HEK293 (cell line): ENCODE results near the gene HERPUD2.

Experiments used
- CTCF ChIA-PET: fragments of 350-600 bp; formaldehyde crosslinking; extraction: SDS; loops from one replicate; lab custom pipeline; 2021; ENCODE audit warnings: antibody characterized with exemption; lab: Yijun Ruan, JAX
- POLR2A ChIA-PET: fragments of 300-600 bp; formaldehyde crosslinking; extraction: SDS; loops from one replicate; lab custom pipeline; 2020; ENCODE audit warnings: antibody characterized with exemption, inconsistent platforms; lab: Yijun Ruan, JAX
- H3K27ac ChIP-seq: fragments of 200-500 bp; sonication (Bioruptor generic); 2 replicates; pipeline ENCODE4 v1.5.1; 2014; ENCODE audit warnings: low read depth, low read length, control low read depth, inconsistent platforms; ENCODE audit errors: extremely low read depth
- H3K36me3 ChIP-seq, 2 experiments: fragments of 200-500 bp in 1 of 2; sonication (Bioruptor generic) in 1 of 2; 1 replicate in 1 of 2; 2 replicates in 1 of 2; pipeline ENCODE4 v1.5.1; 2014 to 2017; ENCODE audit warnings: inconsistent platforms in 2 of 2, low read length in 2 of 2; ENCODE audit not compliant: control insufficient read depth in 2 of 2, insufficient read depth in 1 of 2
- H3K4me1 ChIP-seq: fragments of 200-500 bp; sonication (Bioruptor generic); 2 replicates; pipeline ENCODE4 v1.5.1; 2014; ENCODE audit warnings: mild to moderate bottlenecking, low read length, inconsistent platforms; ENCODE audit not compliant: control insufficient read depth, insufficient read depth
- H3K4me3 ChIP-seq: 2 replicates; pipeline ENCODE4 v1.5.1; 2011; ENCODE audit warnings: low read depth, mild to moderate bottlenecking, control low read depth, low read length, moderate library complexity
- H3K9me3 ChIP-seq: fragments of 200-500 bp; sonication (Bioruptor generic); 2 replicates; pipeline ENCODE4 v1.5.1; 2014; ENCODE audit warnings: low read depth, low read length, inconsistent platforms; ENCODE audit not compliant: control insufficient read depth, insufficient read depth
- BCL11B ChIP-seq: fragments of 450-650 bp; formaldehyde crosslinking; IDR thresholded peaks from 2 replicates; pipeline ENCODE4 v1.5.1; 2016; ENCODE audit warnings: low read depth, missing biosample characterization, missing genetic modification characterization
- GLIS1 ChIP-seq: fragments of 450-650 bp; formaldehyde crosslinking; IDR thresholded peaks from 2 replicates; pipeline ENCODE4 v1.5.1; 2016; ENCODE audit warnings: missing biosample characterization, missing genetic modification characterization
- KLF16 ChIP-seq: fragments of 450-650 bp; formaldehyde crosslinking; IDR thresholded peaks from 2 replicates; pipeline ENCODE4 v1.5.1; 2017; ENCODE audit warnings: missing biosample characterization, missing genetic modification characterization
- KLF17 ChIP-seq: fragments of 450-650 bp; formaldehyde crosslinking; IDR thresholded peaks from 2 replicates; pipeline ENCODE4 v1.5.1; 2016; ENCODE audit warnings: missing biosample characterization, missing genetic modification characterization
- SCRT1 ChIP-seq: fragments of 450-650 bp; formaldehyde crosslinking; IDR thresholded peaks from 2 replicates; pipeline ENCODE4 v1.5.1; 2016; ENCODE audit warnings: missing biosample characterization, missing genetic modification characterization, borderline replicate concordance
- TCF7L2 ChIP-seq: IDR thresholded peaks from 2 replicates; pipeline ENCODE4 v1.6.1; 2011; ENCODE audit warnings: low read depth, mild to moderate bottlenecking, inconsistent platforms, low read length, moderate library complexity, borderline replicate concordance
- ZBTB44 ChIP-seq: fragments of 450-650 bp; IDR thresholded peaks from 2 replicates; pipeline ENCODE4 v1.5.1; 2018; ENCODE audit warnings: missing biosample characterization, mild to moderate bottlenecking, missing genetic modification characterization
- ZFP69B ChIP-seq: fragments of 450-650 bp; formaldehyde crosslinking; IDR thresholded peaks from 2 replicates; pipeline ENCODE4 v1.5.1; 2016; ENCODE audit warnings: missing biosample characterization, missing genetic modification characterization
- ZNF174 ChIP-seq: fragments of 450-650 bp; formaldehyde crosslinking; IDR thresholded peaks from 2 replicates; pipeline ENCODE4 v1.5.0; 2017; ENCODE audit warnings: missing biosample characterization, mild to moderate bottlenecking, missing genetic modification characterization
- ZNF214 ChIP-seq: fragments of 450-650 bp; formaldehyde crosslinking; IDR thresholded peaks from 2 replicates; pipeline ENCODE4 v1.5.1; 2017; ENCODE audit warnings: missing biosample characterization, mild to moderate bottlenecking, missing genetic modification characterization, borderline replicate concordance
- ZNF280C ChIP-seq: fragments of 450-650 bp; formaldehyde crosslinking; IDR thresholded peaks from 2 replicates; pipeline ENCODE4 v1.5.1; 2016; ENCODE audit warnings: missing biosample characterization, missing genetic modification characterization
- ZNF311 ChIP-seq: fragments of 450-650 bp; formaldehyde crosslinking; IDR thresholded peaks from 2 replicates; pipeline ENCODE4 v1.5.1; 2017; ENCODE audit warnings: missing biosample characterization, missing genetic modification characterization, borderline replicate concordance
- ZNF341 ChIP-seq: fragments of 450-650 bp; formaldehyde crosslinking; IDR thresholded peaks from 2 replicates; pipeline ENCODE4; 2016; ENCODE audit warnings: low read depth, missing biosample characterization, missing genetic modification characterization
- ZNF473 ChIP-seq: fragments of 450-650 bp; formaldehyde crosslinking; IDR thresholded peaks from 2 replicates; pipeline ENCODE4 v1.5.1; 2017; ENCODE audit warnings: missing biosample characterization, missing genetic modification characterization
- ZNF529 ChIP-seq: fragments of 450-650 bp; formaldehyde crosslinking; IDR thresholded peaks from 2 replicates; pipeline ENCODE4 v1.5.1; 2017; ENCODE audit warnings: missing genetic modification characterization, missing biosample characterization; ENCODE audit not compliant: insufficient replicate concordance
- ZNF596 ChIP-seq: fragments of 450-650 bp; IDR thresholded peaks from 2 replicates; pipeline ENCODE4 v1.5.0; 2018; ENCODE audit warnings: missing biosample characterization, mild to moderate bottlenecking, missing genetic modification characterization, moderate library complexity
- ZNF623 ChIP-seq: fragments of 450-650 bp; formaldehyde crosslinking; IDR thresholded peaks from 2 replicates; pipeline ENCODE4 v1.5.1; 2016; ENCODE audit warnings: missing biosample characterization, missing genetic modification characterization
- ZNF624 ChIP-seq: fragments of 450-650 bp; formaldehyde crosslinking; IDR thresholded peaks from 2 replicates; pipeline ENCODE4 v1.5.1; 2017; ENCODE audit warnings: missing biosample characterization, missing genetic modification characterization
- ZNF692 ChIP-seq: fragments of 450-650 bp; formaldehyde crosslinking; IDR thresholded peaks from 2 replicates; pipeline ENCODE4 v1.5.1; 2016; ENCODE audit warnings: missing biosample characterization, missing genetic modification characterization

Gene HERPUD2

GRCh38 chr7:35697414-35698175, 2.7 kb upstream of the HERPUD2 start:
- POLR2A ChIA-PET: interaction anchor here (0.9 kb wide), 1 partner anchor 104 kb away, joined by 3 read pairs; no protein-coding TSS in a partner anchor
- no peaks in the 10 kb centered on the region for H3K9me3 ChIP-seq
- peaks cover 0 to 2% of the 10 kb centered on the region in 2 experiments; a peak in 1 of 3 replicates for H3K36me3 ChIP-seq
- H3K4me3 ChIP-seq: no peak overlapping the region
- no peak overlapping the region for H3K27ac ChIP-seq
- CTCF ChIA-PET: interaction anchor here (0.6 to 2.7 kb wide), 6 partner anchors 10 to 1391 kb away, joined by 3 to 11 read pairs (median 3); no protein-coding TSS in a partner anchor
- H3K4me1 ChIP-seq: no peaks in the 10 kb centered on the region
- TF ChIP-seq ZNF529 (tag by site-specific recombination) (no peak), ZNF214 (tag by site-specific recombination) (no peak), ZNF174 (tag by site-specific recombination) (no peak), ZNF341 (tag by site-specific recombination) (no peak), ZFP69B (no peak), ZNF692 (no peak), BCL11B (no peak), ZNF596 (tag by site-specific recombination) (no peak), ZNF624 (tag by site-specific recombination) (no peak), SCRT1 (tag by site-specific recombination) (no peak), ZNF311 (tag by site-specific recombination) (no peak), KLF17 (tag by site-specific recombination) (no peak), ZBTB44 (no peak), GLIS1 (no peak), KLF16 (no peak), ZNF473 (tag by site-specific recombination) (no peak), TCF7L2 (no peak), ZNF280C (tag by site-specific recombination) (no peak), ZNF623 (tag by site-specific recombination) (no peak)
